HepG2 (cell line): ENCODE data around the gene PSMB3. TPM values are rescaled to one million over a fixed set of nuclear protein-coding genes. Genes with fewer than 3 reads are reported as not detected.

ENCODE experiments used
- BCL6 ChIP-seq: IDR thresholded peaks from 2 replicates; pipeline ENCODE4 v1.6.1; 2016; ENCODE audit warnings: missing genetic modification reagents, missing compliant biosample characterization
- EED ChIP-seq: sonication (generic); formaldehyde crosslinking; IDR thresholded peaks from 2 replicates; pipeline ENCODE4 v1.5.0; 2020; ENCODE audit warnings: mild to moderate bottlenecking, missing genetic modification reagents
- ELF1 ChIP-seq: sonication (generic); formaldehyde crosslinking; IDR thresholded peaks from 2 replicates; pipeline ENCODE4 v1.4.0; 2020; ENCODE audit warnings: missing genetic modification reagents
- HMGA1 ChIP-seq: sonication (generic); formaldehyde crosslinking; conservative IDR thresholded peaks from 2 replicates; pipeline ENCODE4 v1.4.0; 2020; ENCODE audit warnings: missing genetic modification reagents
- ISL2 ChIP-seq: sonication (generic); formaldehyde crosslinking; IDR thresholded peaks from 2 replicates; pipeline ENCODE4 v1.5.0; 2020; ENCODE audit warnings: missing genetic modification reagents
- KDM5A ChIP-seq: fragments of 200-600 bp; sonication (generic); IDR thresholded peaks from 2 replicates; pipeline ENCODE4 v1.7.0; 2018; ENCODE audit warnings: antibody characterized with exemption, mild to moderate bottlenecking, low read length, borderline replicate concordance
- KLF6 ChIP-seq: IDR thresholded peaks from 2 replicates; pipeline ENCODE4 v1.8.0; 2016; ENCODE audit warnings: missing biosample characterization, missing genetic modification reagents
- KLF9 ChIP-seq: IDR thresholded peaks from 2 replicates; pipeline ENCODE4 v1.6.1; 2016; ENCODE audit warnings: low read depth
- MED13 ChIP-seq: sonication (generic); formaldehyde crosslinking; IDR thresholded peaks from 2 replicates; pipeline ENCODE4 v1.5.0; 2020; ENCODE audit warnings: missing genetic modification reagents
- SRY ChIP-seq: sonication (generic); formaldehyde crosslinking; IDR thresholded peaks from 2 replicates; pipeline ENCODE4 v1.8.0; 2022; ENCODE audit warnings: mild to moderate bottlenecking, missing genetic modification reagents
- TBP ChIP-seq: sonication (generic); formaldehyde crosslinking; IDR thresholded peaks from 2 replicates; pipeline ENCODE4 v1.5.0; 2020; ENCODE audit warnings: missing genetic modification reagents
- ZBTB42 ChIP-seq: sonication (generic); formaldehyde crosslinking; IDR thresholded peaks from 2 replicates; pipeline ENCODE4 v1.5.0; 2020; ENCODE audit warnings: mild to moderate bottlenecking, missing genetic modification reagents
- ZC3H4 ChIP-seq: sonication (generic); formaldehyde crosslinking; IDR thresholded peaks from 2 replicates; pipeline ENCODE4 v1.4.0; 2020; ENCODE audit warnings: missing genetic modification reagents, borderline replicate concordance
- ZMYM4 ChIP-seq: sonication (generic); formaldehyde crosslinking; IDR thresholded peaks from 2 replicates; pipeline ENCODE4 v1.8.1; 2023; ENCODE audit warnings: mild to moderate bottlenecking, missing genetic modification reagents
- ZNF510 ChIP-seq: sonication (generic); formaldehyde crosslinking; IDR thresholded peaks from 2 replicates; pipeline ENCODE4 v1.4.0; 2020; ENCODE audit warnings: low read depth, mild to moderate bottlenecking, missing genetic modification reagents
- ZNF543 ChIP-seq: sonication (generic); formaldehyde crosslinking; IDR thresholded peaks from 2 replicates; pipeline ENCODE4 v1.4.0; 2020; ENCODE audit warnings: mild to moderate bottlenecking, missing genetic modification reagents
- ZZZ3 ChIP-seq: sonication (generic); formaldehyde crosslinking; IDR thresholded peaks from 2 replicates; pipeline ENCODE4 v1.4.0; 2020; ENCODE audit warnings: missing genetic modification reagents, mild to moderate bottlenecking, borderline replicate concordance
- polyA plus RNA-seq, 8 experiments: library from polyadenylated mRNA; depleted of rRNA in 3 of 8; stranded (reverse) in 7 of 8; unstranded in 1 of 8; fragments of >200 nt; fragmentation: Illumina TruSeq in 4 of 8; extraction: Trizol in 4 of 8; gene quantifications; 2 replicates each; pipeline versions ENCODE4 v1.2.1 to v1.2.3, GENCODE V29; 2011 to 2016; ENCODE audit warnings: low read depth in 4 of 8, missing spikeins in 1 of 8, mixed read lengths in 1 of 8; ENCODE audit not compliant: insufficient read depth in 1 of 8
- total RNA-seq, 5 experiments: library from RNA; depleted of rRNA; stranded (reverse); fragments of >200 nt; fragmentation: Illumina TruSeq; extraction: Trizol; gene quantifications; 2 replicates each; pipeline ENCODE4 v1.2.3, GENCODE V29; 2016; ENCODE audit warnings: low read depth in 1 of 5
- TF ChIP-seq, protein P1 (sequence below): sonication (generic); formaldehyde crosslinking; IDR thresholded peaks from 2 replicates; pipeline ENCODE4 v1.4.0; 2020; ENCODE audit warnings: mild to moderate bottlenecking, low read depth, missing genetic modification reagents
- TF ChIP-seq, protein P2 (sequence below): sonication (generic); formaldehyde crosslinking; IDR thresholded peaks from 2 replicates; pipeline ENCODE4 v1.5.0; 2020; ENCODE audit warnings: missing genetic modification reagents
- TF ChIP-seq, protein P3 (sequence below): sonication (generic); formaldehyde crosslinking; IDR thresholded peaks from 2 replicates; pipeline ENCODE4 v1.8.1; 2023; ENCODE audit warnings: mild to moderate bottlenecking, inconsistent platforms, moderate library complexity, missing genetic modification reagents, borderline replicate concordance
- TF ChIP-seq, protein P4 (sequence below): sonication (generic); formaldehyde crosslinking; IDR thresholded peaks from 2 replicates; pipeline ENCODE4 v1.4.0; 2020; ENCODE audit warnings: low read depth, mild to moderate bottlenecking, missing genetic modification reagents
- TF ChIP-seq, protein P5 (sequence below): sonication (generic); formaldehyde crosslinking; conservative IDR thresholded peaks from 2 replicates; pipeline ENCODE4 v1.8.1; 2023; ENCODE audit warnings: missing genetic modification reagents

Gene PSMB3
- total and polyA plus RNA-seq, 2 of the 13 experiments (the other 11 are each of a cell fraction or from before 2014, with no cell fraction given) = 366 to 517 TPM

DNA sequence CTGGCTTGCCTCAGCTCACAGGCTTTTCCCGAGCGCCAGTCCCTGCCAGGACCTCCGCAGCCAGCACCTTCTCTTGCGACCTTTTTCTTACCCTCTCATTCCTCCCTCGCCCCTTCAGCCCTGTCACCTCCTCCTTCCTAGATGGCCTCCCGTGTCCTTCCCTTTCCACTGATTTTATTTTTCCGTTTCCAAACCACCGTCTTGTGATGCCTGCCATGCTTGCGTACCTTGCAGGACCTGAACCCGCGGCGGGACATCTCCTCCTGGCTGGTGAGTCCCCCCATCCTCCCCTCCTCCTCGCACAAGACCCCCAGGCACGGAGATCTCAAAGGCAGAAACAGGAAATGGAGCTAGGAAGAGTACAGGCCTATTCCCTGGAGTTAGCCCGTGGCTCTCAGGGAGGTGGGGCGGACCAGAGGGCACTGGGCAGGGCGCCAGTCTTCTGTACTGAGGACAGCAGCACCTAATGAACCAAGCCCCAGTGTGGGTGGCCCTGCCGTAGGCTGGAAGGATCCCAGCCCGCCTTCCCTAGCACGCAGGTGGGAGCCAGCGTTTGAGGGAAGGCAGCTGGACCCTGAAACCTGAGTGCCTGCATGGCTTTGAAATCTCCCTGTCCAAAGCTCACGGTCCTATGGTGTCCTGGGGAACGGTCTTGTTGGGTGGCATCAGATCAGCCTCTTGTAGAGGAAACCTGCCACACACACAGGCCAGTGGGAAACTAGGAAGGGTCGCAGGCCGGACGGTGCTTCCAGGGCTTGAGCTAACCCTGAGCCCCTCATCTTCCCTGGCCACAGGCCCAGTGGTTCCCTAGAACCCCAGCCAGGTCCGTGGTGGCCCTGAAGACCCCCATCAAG lies 21.8 kb upstream of the PSMB3 start (continued):
- TF ChIP-seq ISL2 (CRISPR knock-in tag) = no peak; the same call in none of the 2 replicates
- TF ChIP-seq, protein P1, sequence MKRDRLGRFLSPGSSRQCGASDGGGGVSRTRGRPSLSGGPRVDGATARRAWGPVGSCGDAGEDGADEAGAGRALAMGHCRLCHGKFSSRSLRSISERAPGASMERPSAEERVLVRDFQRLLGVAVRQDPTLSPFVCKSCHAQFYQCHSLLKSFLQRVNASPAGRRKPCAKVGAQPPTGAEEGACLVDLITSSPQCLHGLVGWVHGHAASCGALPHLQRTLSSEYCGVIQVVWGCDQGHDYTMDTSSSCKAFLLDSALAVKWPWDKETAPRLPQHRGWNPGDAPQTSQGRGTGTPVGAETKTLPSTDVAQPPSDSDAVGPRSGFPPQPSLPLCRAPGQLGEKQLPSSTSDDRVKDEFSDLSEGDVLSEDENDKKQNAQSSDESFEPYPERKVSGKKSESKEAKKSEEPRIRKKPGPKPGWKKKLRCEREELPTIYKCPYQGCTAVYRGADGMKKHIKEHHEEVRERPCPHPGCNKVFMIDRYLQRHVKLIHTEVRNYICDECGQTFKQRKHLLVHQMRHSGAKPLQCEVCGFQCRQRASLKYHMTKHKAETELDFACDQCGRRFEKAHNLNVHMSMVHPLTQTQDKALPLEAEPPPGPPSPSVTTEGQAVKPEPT (CRISPR knock-in tag) = peak; percentile 87; the same call in 1 of the 2 replicates
- no peak for TF ChIP-seq TBP (CRISPR knock-in tag)
- peak; percentile 77 for TF ChIP-seq ELF1
- TF ChIP-seq ZNF510 = no peak
- TF ChIP-seq ZNF543 (CRISPR knock-in tag) = 0 out of 2 replicates have a peak, but pooled peaks have one; percentile 77
- TF ChIP-seq SRY (CRISPR knock-in tag) = no peak
- no peak for TF ChIP-seq HMGA1 (CRISPR knock-in tag)
- TF ChIP-seq ZZZ3 (CRISPR knock-in tag) = no peak
- TF ChIP-seq ZC3H4 (CRISPR knock-in tag) = peak; percentile 84; the same call in 1 of the 2 replicates
- TF ChIP-seq ZMYM4 (CRISPR knock-in tag) = peak; percentile 21; the same call in 1 of the 2 replicates
- no peak for TF ChIP-seq ZBTB42 (CRISPR knock-in tag)
- no peak for TF ChIP-seq MED13
- no peak for TF ChIP-seq KLF6 (CRISPR knock-in tag)
- TF ChIP-seq, protein P2, sequence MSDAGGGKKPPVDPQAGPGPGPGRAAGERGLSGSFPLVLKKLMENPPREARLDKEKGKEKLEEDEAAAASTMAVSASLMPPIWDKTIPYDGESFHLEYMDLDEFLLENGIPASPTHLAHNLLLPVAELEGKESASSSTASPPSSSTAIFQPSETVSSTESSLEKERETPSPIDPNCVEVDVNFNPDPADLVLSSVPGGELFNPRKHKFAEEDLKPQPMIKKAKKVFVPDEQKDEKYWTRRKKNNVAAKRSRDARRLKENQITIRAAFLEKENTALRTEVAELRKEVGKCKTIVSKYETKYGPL (CRISPR knock-in tag) = no peak
- TF ChIP-seq KLF9 (CRISPR knock-in tag) = peak; percentile 25; the same call in 1 of the 2 replicates
- peak; percentile 80 for TF ChIP-seq KDM5A
- TF ChIP-seq, protein P3, sequence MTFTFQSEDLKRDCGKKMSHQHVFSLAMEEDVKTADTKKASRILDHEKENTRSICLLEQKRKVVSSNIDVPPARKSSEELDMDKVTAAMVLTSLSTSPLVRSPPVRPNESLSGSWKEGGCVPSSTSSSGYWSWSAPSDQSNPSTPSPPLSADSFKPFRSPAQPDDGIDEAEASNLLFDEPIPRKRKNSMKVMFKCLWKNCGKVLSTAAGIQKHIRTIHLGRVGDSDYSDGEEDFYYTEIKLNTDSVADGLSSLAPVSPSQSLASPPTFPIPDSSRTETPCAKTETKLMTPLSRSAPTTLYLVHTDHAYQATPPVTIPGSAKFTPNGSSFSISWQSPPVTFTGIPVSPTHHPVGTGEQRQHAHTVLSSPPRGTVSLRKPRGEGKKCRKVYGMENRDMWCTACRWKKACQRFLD (CRISPR knock-in tag) = peak; percentile 42; the same call in 1 of the 2 replicates
- TF ChIP-seq, protein P4, sequence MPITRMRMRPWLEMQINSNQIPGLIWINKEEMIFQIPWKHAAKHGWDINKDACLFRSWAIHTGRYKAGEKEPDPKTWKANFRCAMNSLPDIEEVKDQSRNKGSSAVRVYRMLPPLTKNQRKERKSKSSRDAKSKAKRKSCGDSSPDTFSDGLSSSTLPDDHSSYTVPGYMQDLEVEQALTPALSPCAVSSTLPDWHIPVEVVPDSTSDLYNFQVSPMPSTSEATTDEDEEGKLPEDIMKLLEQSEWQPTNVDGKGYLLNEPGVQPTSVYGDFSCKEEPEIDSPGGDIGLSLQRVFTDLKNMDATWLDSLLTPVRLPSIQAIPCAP (CRISPR knock-in tag) = no peak
- TF ChIP-seq EED (CRISPR knock-in tag) = no peak
- peak; percentile 70 for TF ChIP-seq BCL6
- TF ChIP-seq, protein P5, sequence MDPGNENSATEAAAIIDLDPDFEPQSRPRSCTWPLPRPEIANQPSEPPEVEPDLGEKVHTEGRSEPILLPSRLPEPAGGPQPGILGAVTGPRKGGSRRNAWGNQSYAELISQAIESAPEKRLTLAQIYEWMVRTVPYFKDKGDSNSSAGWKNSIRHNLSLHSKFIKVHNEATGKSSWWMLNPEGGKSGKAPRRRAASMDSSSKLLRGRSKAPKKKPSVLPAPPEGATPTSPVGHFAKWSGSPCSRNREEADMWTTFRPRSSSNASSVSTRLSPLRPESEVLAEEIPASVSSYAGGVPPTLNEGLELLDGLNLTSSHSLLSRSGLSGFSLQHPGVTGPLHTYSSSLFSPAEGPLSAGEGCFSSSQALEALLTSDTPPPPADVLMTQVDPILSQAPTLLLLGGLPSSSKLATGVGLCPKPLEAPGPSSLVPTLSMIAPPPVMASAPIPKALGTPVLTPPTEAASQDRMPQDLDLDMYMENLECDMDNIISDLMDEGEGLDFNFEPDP (CRISPR knock-in tag) = no peak
